NCI-H2107 (cell line): ENCODE data around the gene SGCA.

Experiments used
- DNase-seq: peaks from one replicate; lab custom pipeline; 2025; lab: John Stamatoyannopoulos, UW

Gene SGCA

GRCh38 chr17:50167371-50167770 lies 1.6 kb downstream of the SGCA start:
- DNase-seq = no peak

- no peak for DNase-seq
Measured at GRCh38 chr17:50168319-50168718, 2.5 kb downstream of the SGCA start.

GRCh38 chr17:50169121-50169764 lies 3.4 kb downstream of the SGCA start:
- no peak for DNase-seq

- DNase-seq = no peak
Measured at GRCh38 chr17:50169881-50170459, 4.2 kb downstream of the SGCA start.

- DNase-seq = no peak
Measured at GRCh38 chr17:50170662-50171370, 5.0 kb downstream of the SGCA start.

GRCh38 chr17:50171371-50172071 lies 5.7 kb downstream of the SGCA start:
- no peak for DNase-seq

GRCh38 chr17:50172130-50172529 lies 6.3 kb downstream of the SGCA start:
- no peak for DNase-seq

GRCh38 chr17:50172936-50173334 lies 7.1 kb downstream of the SGCA start:
- no peak for DNase-seq

- no peak for DNase-seq
Measured at GRCh38 chr17:50173335-50173941, 7.6 kb downstream of the SGCA start.

- no peak for DNase-seq
Measured at GRCh38 chr17:50174444-50174843, 8.6 kb downstream of the SGCA start.

GRCh38 chr17:50175035-50175807 lies 9.4 kb downstream of the SGCA start:
- DNase-seq = no peak

GRCh38 chr17:50176559-50177357 lies 11.0 kb downstream of the SGCA start:
- no peak for DNase-seq

GRCh38 chr17:50177476-50177875 lies 11.7 kb downstream of the SGCA start:
- DNase-seq = no peak

- DNase-seq = peak; percentile 20
Measured at GRCh38 chr17:50177983-50178834, 12.4 kb downstream of the SGCA start.

- no peak for DNase-seq
Measured at GRCh38 chr17:50180111-50180510, 14.3 kb downstream of the SGCA start.

GRCh38 chr17:50180620-50181019 lies 14.8 kb downstream of the SGCA start:
- DNase-seq = no peak

GRCh38 chr17:50181144-50181543 lies 15.3 kb downstream of the SGCA start:
- no peak for DNase-seq

GRCh38 chr17:50181591-50182560 lies 16.1 kb downstream of the SGCA start:
- DNase-seq = no peak
